ENCODE results near the gene CLBA1.
"Not testable (repeated sequence)": the region's sequence is repeated elsewhere in the genome, so short reads cannot be mapped to it uniquely, and the experiment has no call there.

Gene CLBA1

GRCh38 chr14:105026033-105026785 lies 40.6 kb downstream of the CLBA1 start:
- DNase-seq, result no peak

- DNase-seq, result no peak
Measured at GRCh38 chr14:105026802-105027563, 41.4 kb downstream of the CLBA1 start.

GRCh38 chr14:105027718-105028117 lies 42.1 kb downstream of the CLBA1 start:
- DNase-seq, result not testable (repeated sequence)

- DNase-seq, result no peak
Measured at GRCh38 chr14:105028251-105028927, 42.8 kb downstream of the CLBA1 start.

- DNase-seq, result no peak
Measured at GRCh38 chr14:105029402-105029801, 43.8 kb downstream of the CLBA1 start.

- no peak for DNase-seq
Measured at GRCh38 chr14:105030194-105030593, 44.6 kb downstream of the CLBA1 start.

GRCh38 chr14:105030836-105031396 lies 45.3 kb downstream of the CLBA1 start:
- no peak for DNase-seq

GRCh38 chr14:105032451-105032901 lies 46.9 kb downstream of the CLBA1 start:
- not testable (repeated sequence) for DNase-seq

GRCh38 chr14:105033412-105033900 lies 47.9 kb downstream of the CLBA1 start:
- DNase-seq, result not testable (repeated sequence)

- no peak for DNase-seq
Measured at GRCh38 chr14:105034315-105035039, 48.9 kb downstream of the CLBA1 start.

- DNase-seq, result not testable (repeated sequence)
Measured at GRCh38 chr14:105035616-105036015, 50.0 kb downstream of the CLBA1 start.

GRCh38 chr14:105039458-105040205 lies 54.0 kb downstream of the CLBA1 start:
- no peak for DNase-seq

- no peak for DNase-seq
Measured at GRCh38 chr14:105041841-105042765, 56.5 kb downstream of the CLBA1 start.

GRCh38 chr14:105042813-105043212 lies 57.2 kb downstream of the CLBA1 start:
- DNase-seq, result no peak

GRCh38 chr14:105043641-105044040 lies 58.1 kb downstream of the CLBA1 start:
- no peak for DNase-seq

Measured in NCI-H2029 treated with DMSO at 0.1 percent for 48 hours (cell line).